Measurements from ENCODE around the gene SLC39A5. TPM values are rescaled to one million over a fixed set of nuclear protein-coding genes. Genes with fewer than 3 reads are reported as not detected.

The SLC39A5 gene
- total RNA-seq, 1 experiment from 2014 or later: not detected

DNA sequence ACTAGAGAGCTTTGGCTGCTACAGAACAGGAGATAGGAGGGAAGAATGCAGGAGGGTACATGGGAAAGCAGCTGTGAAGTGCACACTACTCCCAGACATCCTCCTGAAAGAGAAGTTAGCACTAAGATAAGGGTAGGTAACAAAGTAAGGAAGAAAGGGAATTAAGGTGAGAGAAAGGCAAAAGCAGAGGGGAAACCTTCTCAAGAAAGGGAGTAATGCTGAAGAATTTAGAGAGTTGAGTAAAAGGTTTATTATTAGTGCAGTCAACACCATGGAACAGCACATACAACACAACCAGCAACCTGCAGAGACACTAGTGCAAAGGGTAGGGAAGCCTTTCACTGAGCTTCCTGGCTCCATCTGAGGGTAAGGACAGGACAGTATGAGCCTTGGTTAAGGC, 25.6 kb upstream of the SLC39A5 start:
- H3K27me3 ChIP-seq (ENCODE audit: insufficient read depth, low read length): no peaks in the 10 kb centered on the region
- H3K23me2 ChIP-seq (ENCODE audit: insufficient read length, low read depth, low read length, poor library complexity, severe bottlenecking): no peaks in the 10 kb centered on the region
- no peak overlapping the region for H3K56ac ChIP-seq (ENCODE audit: insufficient read length, low read depth, low read length)
- H3K79me1 ChIP-seq (ENCODE audit: insufficient read depth, low read depth, low read length, poor library complexity, severe bottlenecking): no peaks in the 10 kb centered on the region
- H3K4ac ChIP-seq (ENCODE audit: low read depth, low read length): no peak overlapping the region
- no peaks in the 10 kb centered on the region for H3K79me2 ChIP-seq (ENCODE audit: insufficient read depth, low read length)
- no peak overlapping the region for H4K91ac ChIP-seq (ENCODE audit: insufficient read length, low read depth, low read length)
- H4K8ac ChIP-seq (replicated peaks; ENCODE audit: insufficient read length, low read depth, low read length): no peak overlapping the region
- no peak overlapping the region for H3K4me2 ChIP-seq (ENCODE audit: insufficient read depth, insufficient read length, low read length)
- no peaks in the 10 kb centered on the region for H3K9me3 Mint-ChIP-seq
- peak overlapping the region in 2 of 3 experiments; percentile 13 to 14; a peak in 3 of 7 replicates for H3K27ac Mint-ChIP-seq
- no peak overlapping the region for H3T11ph ChIP-seq (ENCODE audit: low read length)
- no peak overlapping the region for H2BK15ac ChIP-seq (ENCODE audit: low read depth, low read length)
- no peaks in the 10 kb centered on the region for H3K4me1 ChIP-seq (ENCODE audit: insufficient read depth, low read length)
- H3K4me1 Mint-ChIP-seq: no peaks in the 10 kb centered on the region
- no peak overlapping the region for H4K5ac ChIP-seq (ENCODE audit: insufficient read length, low read depth, low read length)
- H3K27me3 Mint-ChIP-seq (ENCODE audit: low read depth): no peaks in the 10 kb centered on the region
- H2BK12ac ChIP-seq (ENCODE audit: insufficient read length, low read depth, low read length): no peak overlapping the region
- no peak for DNase-seq
- H3K36me3 Mint-ChIP-seq (ENCODE audit: insufficient read depth in 1 of 3, low read depth in 3 of 3): peaks cover 21 to 49% (median 39%) of the 10 kb centered on the region in 3 experiments; a peak in 6 of 7 replicates
- no peak overlapping the region for H3K23ac ChIP-seq (ENCODE audit: insufficient read length, low read depth, low read length)
- H3K18ac ChIP-seq (ENCODE audit: insufficient read length, low read depth, low read length): no peak overlapping the region
- no peaks in the 10 kb centered on the region for H4K20me1 ChIP-seq (ENCODE audit: control insufficient read depth, insufficient read depth, insufficient read length)
- no peak overlapping the region for H3K14ac ChIP-seq (ENCODE audit: insufficient read depth, low read length)
- no peaks in the 10 kb centered on the region for H3K9me3 ChIP-seq (ENCODE audit: control insufficient read depth, low read depth, low read length)
- H2AFZ ChIP-seq (ENCODE audit: low read length): no peak overlapping the region
- H3K9ac ChIP-seq (ENCODE audit: extremely low read depth, insufficient read length, low read length): no peak overlapping the region
- no peak overlapping the region for H2AK5ac ChIP-seq (ENCODE audit: insufficient read length, low read length)
- no peak overlapping the region for H3K4me3 Mint-ChIP-seq
- no peak overlapping the region for H2BK5ac ChIP-seq (ENCODE audit: insufficient read length, low read length)
- no peak for TF ChIP-seq CTCF (conservative IDR thresholded peaks at IDR 0.05)
- H3K27ac ChIP-seq (ENCODE audit: insufficient read length, low read depth, low read length): no peak overlapping the region
- no peak overlapping the region for H2BK120ac ChIP-seq (ENCODE audit: low read depth, low read length, poor library complexity, severe bottlenecking)
- no peak overlapping the region for H2BK20ac ChIP-seq (ENCODE audit: low read depth, low read length, poor library complexity, severe bottlenecking)

All from H9 (cell line).